HuH-7 (cell line): ENCODE measurements around the gene TBK1.

Experiments used
- DNase-seq: peaks from one replicate; pipeline ENCODE4 v3.0.0; 2011; ENCODE audit warnings: low spot score

The TBK1 gene

DNA sequence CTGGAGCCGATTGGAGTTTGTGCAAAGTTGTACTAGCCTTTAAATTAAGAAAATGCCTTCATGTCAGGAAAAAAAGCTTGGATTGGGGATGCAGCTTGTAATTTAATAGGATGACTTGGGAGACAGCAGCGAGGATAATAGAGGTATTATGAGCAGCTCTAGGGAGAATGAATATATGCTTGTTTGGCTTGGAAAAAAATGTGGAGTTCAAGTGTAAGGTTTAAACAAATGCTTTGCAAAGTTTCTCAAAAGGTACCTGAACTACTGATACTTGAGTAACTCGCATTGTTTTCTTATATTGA is 93.1 kb downstream of the TBK1 start:
- DNase-seq: no peak

DNA sequence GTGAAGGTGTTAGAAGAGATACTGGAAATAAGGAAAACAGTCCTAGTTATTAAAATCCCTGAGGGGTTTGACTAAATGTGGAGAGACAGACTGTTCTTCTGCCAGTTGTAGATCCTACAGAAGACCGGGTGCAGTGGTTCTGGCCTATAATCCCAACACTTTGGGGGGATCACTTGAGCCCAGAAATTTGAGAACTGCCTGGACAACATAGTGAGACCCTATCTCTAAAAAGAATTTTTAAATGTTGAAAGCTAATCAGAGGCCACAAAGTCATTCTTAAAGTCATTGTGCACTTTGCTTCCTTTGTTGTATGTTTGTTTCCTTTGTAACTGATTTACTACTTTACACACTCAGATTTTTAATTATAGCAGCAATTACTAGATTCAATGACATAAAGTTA is 97.2 kb downstream of the TBK1 start:
- DNase-seq: no peak

DNA sequence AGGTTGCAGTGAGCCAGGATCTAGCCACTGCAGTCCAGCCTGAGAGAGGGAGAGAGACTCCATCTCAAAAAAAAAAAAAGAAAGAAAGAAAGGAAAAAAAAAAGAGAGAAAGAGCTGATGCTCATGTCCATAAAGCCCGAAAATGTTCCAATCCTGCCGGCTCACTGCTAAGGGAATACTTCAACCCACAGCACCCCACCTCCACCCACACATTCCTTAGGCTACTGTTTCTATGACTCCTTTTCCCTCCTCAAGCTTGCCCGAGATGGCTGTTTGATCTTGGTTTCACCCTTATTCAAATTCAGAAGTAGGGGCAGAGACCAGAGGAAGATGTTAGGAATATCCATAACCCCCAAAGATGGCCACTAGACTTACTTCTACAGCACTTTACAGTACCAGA is 98.8 kb downstream of the TBK1 start:
- no peak for DNase-seq

DNA sequence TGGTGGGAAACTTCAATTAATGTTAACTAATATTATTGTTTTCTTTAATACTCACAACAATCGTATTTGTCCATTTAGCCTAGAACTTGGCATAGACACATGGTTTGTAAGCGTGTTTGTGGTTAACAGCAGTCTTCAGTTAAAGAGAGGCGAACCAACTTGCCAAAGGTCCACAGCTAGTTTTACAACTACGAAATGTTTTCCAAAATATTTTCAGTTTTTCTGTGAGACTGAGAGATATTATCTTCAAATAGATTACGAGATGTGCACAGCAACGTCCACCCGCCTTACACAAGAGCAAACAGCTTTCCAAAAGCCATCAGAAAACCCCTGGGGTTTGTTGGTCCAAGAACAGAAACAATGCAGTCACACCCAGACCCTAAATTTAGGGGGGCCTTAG is 99.8 kb downstream of the TBK1 start:
- DNase-seq: no peak
